Fibroblast of lung (primary cell): ENCODE measurements around the gene POLR2L. TPM values are rescaled to one million over a fixed set of nuclear protein-coding genes. Genes with fewer than 3 reads are reported as not detected.
A peak's percentile ranks its signal among the peaks of the same experiment; 100 is the strongest.

ENCODE experiments used
- DNase-seq, 2 donors: peaks; one replicate each; pipeline versions ENCODE4 v3.0.0 to v3.0.0-alpha.2; 2010; ENCODE audit warnings: low read depth in 2 of 2
- H2AFZ ChIP-seq: 2 replicates; pipeline ENCODE4 v1.5.1; 2012; ENCODE audit warnings: low read length, control low read depth, inconsistent platforms
- H3K27ac ChIP-seq: 2 replicates; pipeline ENCODE4 v1.5.1; 2011; ENCODE audit warnings: low read length, control low read depth; ENCODE audit not compliant: insufficient read depth
- H3K27me3 ChIP-seq: 2 replicates; pipeline ENCODE4 v1.5.1; 2011; ENCODE audit warnings: mild to moderate bottlenecking, low read length; ENCODE audit not compliant: control insufficient read depth, insufficient read depth
- H3K36me3 ChIP-seq: 2 replicates; pipeline ENCODE4 v1.5.1; 2011; ENCODE audit warnings: low read length; ENCODE audit not compliant: control insufficient read depth, insufficient read depth
- H3K4me1 ChIP-seq: 2 replicates; pipeline ENCODE4 v1.5.1; 2011; ENCODE audit warnings: low read length; ENCODE audit not compliant: control insufficient read depth, insufficient read depth; ENCODE audit errors: extremely low read depth
- H3K4me2 ChIP-seq: 2 replicates; pipeline ENCODE4 v1.5.1; 2011; ENCODE audit warnings: low read length, control low read depth; ENCODE audit not compliant: insufficient read depth; ENCODE audit errors: extremely low read depth
- H3K4me3 ChIP-seq, 4 experiments: fragments of 200-600 bp in 1 of 4; sonication (generic) in 1 of 4; replicated peaks in 1 of 4; 2 replicates each; pipeline ENCODE4 v1.5.1; 2011 to 2016; ENCODE audit warnings: low read length in 4 of 4, low read depth in 3 of 4, mild to moderate bottlenecking in 3 of 4, control low read depth in 2 of 4, inconsistent platforms in 1 of 4, mixed read lengths in 1 of 4; ENCODE audit not compliant: insufficient read depth in 1 of 4; ENCODE audit errors: control extremely low read depth in 1 of 4
- H3K79me2 ChIP-seq: 2 replicates; pipeline ENCODE4 v1.5.1; 2012; ENCODE audit warnings: mild to moderate bottlenecking, low read length, inconsistent platforms; ENCODE audit not compliant: control insufficient read depth, insufficient read depth
- H3K9ac ChIP-seq: 2 replicates; pipeline ENCODE4 v1.5.1; 2011; ENCODE audit warnings: mild to moderate bottlenecking, low read length, control low read depth; ENCODE audit not compliant: insufficient read depth
- H3K9me3 ChIP-seq: 2 replicates; pipeline ENCODE4 v1.5.1; 2012; ENCODE audit warnings: low read depth, low read length; ENCODE audit not compliant: control insufficient read depth, insufficient read depth
- H4K20me1 ChIP-seq: 2 replicates; pipeline ENCODE4 v1.5.1; 2011; ENCODE audit warnings: low read length; ENCODE audit not compliant: control insufficient read depth, insufficient read depth; ENCODE audit errors: extremely low read depth
- CTCF ChIP-seq, 2 donors: IDR thresholded peaks in 1 of 2; conservative IDR thresholded peaks in 1 of 2; 1 replicate in 1 of 2; 2 replicates in 1 of 2; pipeline ENCODE4 v1.5.1; 2011 to 2012; ENCODE audit warnings: low read length in 2 of 2, control low read depth in 1 of 2, inconsistent platforms in 1 of 2, low read depth in 1 of 2, mild to moderate bottlenecking in 1 of 2
- EZH2 ChIP-seq: IDR thresholded peaks from 2 replicates; pipeline ENCODE4 v1.5.1; 2012; ENCODE audit warnings: low read length, control low read depth, mild to moderate bottlenecking; ENCODE audit errors: missing control alignments
- polyA minus RNA-seq: library from RNA; depleted of rRNA, polyadenylated mRNA; stranded (reverse); fragments of >200 nt; gene quantifications from 2 replicates; pipeline ENCODE4 v1.2.3, GENCODE V29; 2011; ENCODE audit warnings: low replicate concordance
- polyA plus RNA-seq, 2 donors: library from polyadenylated mRNA; depleted of rRNA in 1 of 2; stranded (reverse) in 1 of 2; unstranded in 1 of 2; fragments of >200 nt; gene quantifications; 2 replicates each; pipeline ENCODE4 v1.2.1, GENCODE V29; 2011 to 2012; ENCODE audit warnings: missing spikeins in 1 of 2
- total RNA-seq: library from RNA; depleted of rRNA; stranded (reverse); fragments of >200 nt; gene quantifications from 2 replicates; pipeline ENCODE4 v1.2.1, GENCODE V29; 2014

Gene POLR2L
- total RNA-seq (106 and 196 TPM in 2 replicates), polyA plus RNA-seq (181 and 317 TPM in 2 replicates), polyA minus RNA-seq (267 and 318 TPM in 2 replicates)
- polyA plus RNA-seq (2012): 609 and 1,027 TPM in 2 replicates

DNA sequence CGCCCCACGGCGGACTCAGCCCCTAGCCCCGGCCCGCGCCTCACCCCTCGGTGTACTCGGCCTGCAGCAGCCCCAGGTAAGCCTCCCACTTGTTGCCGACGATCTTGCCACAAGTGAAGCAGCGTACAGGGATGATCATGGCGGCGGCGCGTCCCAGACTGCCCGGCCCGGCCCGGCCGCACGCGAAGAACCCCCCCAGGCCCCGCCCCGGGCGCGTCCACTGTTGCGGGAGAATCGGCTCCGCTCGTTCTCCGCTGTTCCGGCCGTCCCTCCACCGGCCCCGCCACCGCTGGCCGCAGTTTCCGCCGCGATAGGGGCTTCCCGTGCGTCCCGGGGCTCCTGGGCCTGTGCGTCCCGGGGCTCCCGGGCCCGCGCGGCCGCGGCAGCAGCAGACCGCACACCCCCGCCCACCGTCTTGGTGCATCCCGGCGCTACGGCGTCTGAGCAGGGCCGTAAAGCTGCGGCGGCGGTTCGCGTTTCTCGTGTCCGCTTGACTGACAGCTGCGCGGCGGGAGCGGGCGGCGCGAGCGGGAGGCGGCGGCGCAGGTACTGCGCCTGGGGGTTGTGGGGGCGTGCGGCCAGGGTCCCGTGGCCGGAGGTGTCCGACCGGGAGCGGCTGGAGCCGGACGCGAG, at the start of gene POLR2L, which contains the start of gene TSPAN4:
Gene POLR2L, minus strand, starts transcription at position 160 of the 633 bp plus-strand sequence. Its CDS starts 21 bp downstream, at position 139.
Gene TSPAN4, plus strand, starts transcription at position 483 of the 633 bp plus-strand sequence. CDS start 7,453 bp downstream, outside the sequence.
- peak within 1 kb of the TSS; percentile 95 for H3K9ac ChIP-seq
- no peak for TF ChIP-seq EZH2
- no peak for TF ChIP-seq CTCF (conservative IDR thresholded peaks at IDR 0.05 in 1 of 2, IDR thresholded peaks at IDR 0.05 in 1 of 2; ENCODE audit: low read depth in 1 of 2, low read length in 2 of 2)
- H3K79me2 ChIP-seq: peaks cover 76% of the 10 kb centered on the region
- H3K4me2 ChIP-seq: peak within 1 kb of the TSS; percentile 99
- DNase-seq: peak; percentile 86 to 88
- H3K4me3 ChIP-seq: peak within 1 kb of the TSS; percentile 85 to 96 (median 91)
- H3K9me3 ChIP-seq: no peaks in the 10 kb centered on the region
- peaks cover 30% of the 10 kb centered on the region for H3K36me3 ChIP-seq
- peak within 1 kb of the TSS; percentile 87 for H3K27ac ChIP-seq
- no peaks in the 10 kb centered on the region for H3K27me3 ChIP-seq
- H4K20me1 ChIP-seq: peaks cover 5% of the 10 kb centered on the region
- no peak within 1 kb of the TSS for H2AFZ ChIP-seq
- H3K4me1 ChIP-seq: peaks cover 40% of the 10 kb centered on the region

GRCh38 chr11:890794-891540, 48.6 kb upstream of the POLR2L start:
- Histone ChIP-seq H3K27ac (no peak overlapping the region), H3K9ac (no peak overlapping the region), H3K4me3 (no peak overlapping the region), H2AFZ (no peak overlapping the region), H4K20me1 (no peaks in the 10 kb centered on the region), H3K27me3 (no peaks in the 10 kb centered on the region), H3K4me1 (no peaks in the 10 kb centered on the region), H3K36me3 (peaks cover 6% of the 10 kb centered on the region), H3K4me2 (no peak overlapping the region), H3K79me2 (no peaks in the 10 kb centered on the region), H3K9me3 (no peaks in the 10 kb centered on the region)
- DNase-seq: no peak
- no peak for TF ChIP-seq CTCF (conservative IDR thresholded peaks at IDR 0.05 in 1 of 2, IDR thresholded peaks at IDR 0.05 in 1 of 2; ENCODE audit: low read depth in 1 of 2, low read length in 2 of 2)
- no peak for TF ChIP-seq EZH2
